ENCODE results near the gene PACRG.

PACRG gene

GRCh38 chr6:162864911-162865310, 137.1 kb downstream of the PACRG start:
- TF ChIP-seq CTCF (IDR thresholded peaks at IDR 0.05) = no peak
- no peaks in the 10 kb centered on the region for H3K4me1 ChIP-seq
- intact Hi-C loops (cut with DNase I; ENCODE audit: low total_unique reads) = no loop called here
- H3K27ac ChIP-seq = no peak overlapping the region
- DNase-seq = no peak
- no peaks in the 10 kb centered on the region for H3K27me3 ChIP-seq
- H3K9me3 ChIP-seq = no peaks in the 10 kb centered on the region
- no peak overlapping the region for H3K4me3 ChIP-seq
- no peaks in the 10 kb centered on the region for H3K36me3 ChIP-seq

GRCh38 chr6:162866656-162867055, 138.9 kb downstream of the PACRG start:
- Histone ChIP-seq H3K4me1 (no peaks in the 10 kb centered on the region), H3K27ac (no peak overlapping the region), H3K27me3 (no peaks in the 10 kb centered on the region), H3K9me3 (no peaks in the 10 kb centered on the region), H3K36me3 (no peaks in the 10 kb centered on the region), H3K4me3 (no peak overlapping the region)
- TF ChIP-seq CTCF (IDR thresholded peaks at IDR 0.05) = no peak
- intact Hi-C loops (cut with DNase I; ENCODE audit: low total_unique reads) = no loop called here
- no peak for DNase-seq

GRCh38 chr6:162868397-162868796, 140.6 kb downstream of the PACRG start:
- Histone ChIP-seq H3K27ac (no peak overlapping the region), H3K9me3 (no peaks in the 10 kb centered on the region), H3K4me1 (no peaks in the 10 kb centered on the region), H3K27me3 (no peaks in the 10 kb centered on the region), H3K36me3 (no peaks in the 10 kb centered on the region), H3K4me3 (no peak overlapping the region)
- no peak for TF ChIP-seq CTCF (IDR thresholded peaks at IDR 0.05)
- intact Hi-C loops (cut with DNase I; ENCODE audit: low total_unique reads) = no loop called here
- no peak for DNase-seq

GRCh38 chr6:162871966-162872365, 144.2 kb downstream of the PACRG start:
- no peak for DNase-seq
- H3K27me3 ChIP-seq = no peaks in the 10 kb centered on the region
- H3K4me3 ChIP-seq = no peak overlapping the region
- H3K9me3 ChIP-seq = no peaks in the 10 kb centered on the region
- H3K4me1 ChIP-seq = no peaks in the 10 kb centered on the region
- intact Hi-C loops (cut with DNase I; ENCODE audit: low total_unique reads) = no loop called here
- H3K27ac ChIP-seq = no peak overlapping the region
- H3K36me3 ChIP-seq = no peaks in the 10 kb centered on the region
- no peak for TF ChIP-seq CTCF (IDR thresholded peaks at IDR 0.05)

GRCh38 chr6:162873537-162873936, 145.8 kb downstream of the PACRG start:
- intact Hi-C loops (cut with DNase I; ENCODE audit: low total_unique reads) = no loop called here
- Histone ChIP-seq H3K4me1 (no peaks in the 10 kb centered on the region), H3K4me3 (no peak overlapping the region)

More at GRCh38 chr6:162873537-162873936, 145.8 kb downstream of the PACRG start:
- no peaks in the 10 kb centered on the region for H3K36me3 ChIP-seq
- no peaks in the 10 kb centered on the region for H3K27me3 ChIP-seq
- no peak for TF ChIP-seq CTCF (IDR thresholded peaks at IDR 0.05)
- DNase-seq = no peak
- no peak overlapping the region for H3K27ac ChIP-seq
- H3K9me3 ChIP-seq = no peaks in the 10 kb centered on the region
